H1 (cell line): ENCODE measurements around the gene EPB41L4A. TPM values are rescaled to one million over a fixed set of nuclear protein-coding genes. Genes with fewer than 3 reads are reported as not detected.

Experiments
- CTCF ChIA-PET: fragments of 300-600 bp; sonication (Branson Sonifier 250); formaldehyde crosslinking; loops from one replicate; lab custom pipeline; 2021; ENCODE audit not compliant: partially characterized antibody; lab: Charles Lee
- POLR2A ChIA-PET: fragments of 300-600 bp; sonication (Branson Sonifier 250); formaldehyde crosslinking; loops from one replicate; lab custom pipeline; 2021; ENCODE audit warnings: inconsistent platforms; ENCODE audit not compliant: partially characterized antibody; lab: Charles Lee
- DNase-seq, 2 experiments: peaks; one replicate each; pipeline versions ENCODE4 v3.0.0 to v3.0.0-alpha.2; 2010 to 2022; ENCODE audit warnings: low spot score in 2 of 2, low read depth in 1 of 2, mixed read lengths in 1 of 2
- FAIRE-seq: peaks from 2 replicates; lab custom pipeline; 2011; peaks lifted over from hg19 to GRCh38; lab: Jason Lieb, UNC
- H2AFZ ChIP-seq: 2 replicates; pipeline ENCODE4 v1.8.1; 2012; ENCODE audit warnings: low read length, inconsistent platforms
- H2AK5ac ChIP-seq: 2 replicates; pipeline ENCODE4 v1.6.1; 2013; ENCODE audit warnings: low read depth, low read length
- H2BK120ac ChIP-seq: replicated peaks from 2 replicates; pipeline ENCODE3; 2013; ENCODE audit warnings: low read depth, low read length, inconsistent platforms
- H2BK12ac ChIP-seq: 2 replicates; pipeline ENCODE4 v1.6.1; 2013; ENCODE audit warnings: low read depth, low read length
- H2BK15ac ChIP-seq: 2 replicates; pipeline ENCODE4 v1.6.1; 2013; ENCODE audit warnings: low read length
- H2BK20ac ChIP-seq: 2 replicates; pipeline ENCODE4 v1.6.1; 2013; ENCODE audit warnings: low read length
- H2BK5ac ChIP-seq: 2 replicates; pipeline ENCODE4 v1.6.1; 2013; ENCODE audit warnings: low read depth, low read length
- H3K14ac ChIP-seq: 2 replicates; pipeline ENCODE4 v1.6.1; 2013; ENCODE audit warnings: inconsistent platforms; ENCODE audit not compliant: insufficient read length
- H3K18ac ChIP-seq: 2 replicates; pipeline ENCODE4 v1.6.1; 2013; ENCODE audit warnings: low read length; ENCODE audit errors: extremely low read depth
- H3K23ac ChIP-seq: 2 replicates; pipeline ENCODE4 v1.6.1; 2013; ENCODE audit warnings: inconsistent platforms; ENCODE audit not compliant: insufficient read length
- H3K23me2 ChIP-seq: 2 replicates; pipeline ENCODE4 v1.6.1; 2013; ENCODE audit warnings: low read depth, low read length
- H3K27ac ChIP-seq: 2 replicates; pipeline ENCODE4 v1.6.1; 2011; ENCODE audit warnings: low read depth, low read length, inconsistent platforms
- H3K27me3 ChIP-seq, 4 experiments: replicated peaks in 1 of 4; 1 replicate in 1 of 4; 2 replicates in 3 of 4; pipeline versions ENCODE4 v1.6.1 to v1.8.1; 2011 to 2013; ENCODE audit warnings: low read length in 3 of 4, mild to moderate bottlenecking in 3 of 4, inconsistent platforms in 2 of 4, mixed read lengths in 2 of 4, moderate library complexity in 1 of 4; ENCODE audit not compliant: control insufficient read depth in 3 of 4, insufficient read depth in 3 of 4; ENCODE audit errors: extremely low read depth in 1 of 4
- H3K36me3 ChIP-seq, 4 experiments: 2 replicates each; pipeline versions ENCODE4 v1.6.1 to v1.8.1; 2011 to 2013; ENCODE audit warnings: mild to moderate bottlenecking in 4 of 4, low read length in 3 of 4, moderate library complexity in 2 of 4, control low read depth in 1 of 4, inconsistent platforms in 1 of 4; ENCODE audit not compliant: insufficient read depth in 4 of 4, control insufficient read depth in 2 of 4
- H3K4ac ChIP-seq: replicated peaks from 2 replicates; pipeline ENCODE3; 2013; ENCODE audit warnings: low read length, low read depth, mixed read lengths, inconsistent platforms; ENCODE audit not compliant: insufficient read length
- H3K4me1 ChIP-seq, 4 experiments: replicated peaks in 1 of 4; 1 replicate in 1 of 4; 2 replicates in 3 of 4; pipeline versions ENCODE4 v1.6.1 to v1.8.1; 2011 to 2013; ENCODE audit warnings: low read length in 3 of 4, inconsistent platforms in 2 of 4, mixed read lengths in 1 of 4; ENCODE audit not compliant: insufficient read depth in 4 of 4, control insufficient read depth in 3 of 4
- H3K4me2 ChIP-seq, 2 experiments: 2 replicates each; pipeline versions ENCODE4 v1.6.1 to v1.8.1; 2011 to 2013; ENCODE audit warnings: low read depth in 2 of 2, low read length in 2 of 2, control low read depth in 1 of 2, inconsistent platforms in 1 of 2, mild to moderate bottlenecking in 1 of 2; ENCODE audit not compliant: insufficient read depth in 1 of 2
- H3K4me3 ChIP-seq, 4 experiments: fragments of 200-600, 300-600 bp in 1 of 4; sonication (generic), shearing (Covaris generic), sonication (Bioruptor Twin) in 1 of 4; 2 replicates each; pipeline versions ENCODE4 v1.5.1 to v1.8.1; 2011 to 2016; ENCODE audit warnings: low read length in 4 of 4, low read depth in 3 of 4, control low read depth in 2 of 4, inconsistent platforms in 2 of 4, mild to moderate bottlenecking in 2 of 4, mixed read lengths in 1 of 4, moderate library complexity in 1 of 4; ENCODE audit not compliant: insufficient read depth in 2 of 4; ENCODE audit errors: extremely low read depth in 1 of 4
- H3K56ac ChIP-seq: replicated peaks from 2 replicates; pipeline ENCODE3; 2013; ENCODE audit warnings: low read depth, mild to moderate bottlenecking, mixed read lengths, low read length, inconsistent platforms; ENCODE audit not compliant: insufficient read length
- H3K79me1 ChIP-seq: 2 replicates; pipeline ENCODE4 v1.6.1; 2013; ENCODE audit warnings: low read depth, low read length, control low read depth
- H3K79me2 ChIP-seq, 2 experiments: 2 replicates each; pipeline versions ENCODE4 v1.6.1 to v1.8.1; 2012 to 2013; ENCODE audit warnings: low read length in 2 of 2, mild to moderate bottlenecking in 2 of 2, inconsistent platforms in 1 of 2; ENCODE audit not compliant: insufficient read depth in 2 of 2, control insufficient read depth in 1 of 2
- H3K9ac ChIP-seq, 4 experiments: replicated peaks in 1 of 4; 1 replicate in 1 of 4; 2 replicates in 3 of 4; pipeline versions ENCODE4 v1.6.1 to v1.8.1; 2011 to 2013; ENCODE audit warnings: low read depth in 3 of 4, low read length in 3 of 4, control low read depth in 2 of 4, mild to moderate bottlenecking in 2 of 4, moderate library complexity in 2 of 4, inconsistent platforms in 1 of 4; ENCODE audit errors: extremely low read depth in 1 of 4
- H3K9me3 ChIP-seq, 2 experiments: 2 replicates each; pipeline versions ENCODE4 v1.6.1 to v1.8.1; 2012 to 2013; ENCODE audit warnings: mild to moderate bottlenecking in 2 of 2, moderate library complexity in 2 of 2, control low read depth in 1 of 2, inconsistent platforms in 1 of 2, low read depth in 1 of 2, low read length in 1 of 2, mixed read lengths in 1 of 2; ENCODE audit not compliant: insufficient read depth in 2 of 2
- H4K20me1 ChIP-seq, 2 experiments: replicated peaks in 1 of 2; 2 replicates each; pipeline versions ENCODE3 to v1.8.1; 2011 to 2013; ENCODE audit warnings: inconsistent platforms in 2 of 2, low read length in 2 of 2, mild to moderate bottlenecking in 1 of 2; ENCODE audit not compliant: insufficient read depth in 2 of 2, control insufficient read depth in 1 of 2
- H4K5ac ChIP-seq: 2 replicates; pipeline ENCODE4 v1.6.1; 2013; ENCODE audit warnings: low read length, low read depth, mixed read lengths, inconsistent platforms; ENCODE audit not compliant: insufficient read length
- H4K8ac ChIP-seq: 2 replicates; pipeline ENCODE4 v1.8.0; 2013; ENCODE audit warnings: mild to moderate bottlenecking, moderate library complexity, low read length, inconsistent platforms; ENCODE audit not compliant: insufficient read depth; ENCODE audit errors: extremely low read depth
- H4K91ac ChIP-seq: replicated peaks from 2 replicates; pipeline ENCODE3; 2013; ENCODE audit warnings: low read length, mixed read lengths, inconsistent platforms; ENCODE audit not compliant: insufficient read length
- BRCA1 ChIP-seq: IDR thresholded peaks from 2 replicates; pipeline ENCODE4 v1.6.1; 2012; ENCODE audit warnings: low read depth, low read length, improper control_type of control experiment
- CEBPB ChIP-seq: IDR thresholded peaks from 2 replicates; pipeline ENCODE4 v1.6.1; 2012; ENCODE audit warnings: low read depth, low read length
- WGBS, 2 experiments: shearing (Covaris generic) in 1 of 2; methylation state at CpG; one replicate each; pipeline versions ENCODE4 v1.1.6 to v1.1.7; 2013 to 2015; ENCODE audit warnings: low lambda C conversion rate in 2 of 2, mixed read lengths in 2 of 2, inconsistent platforms in 1 of 2, low coverage in 1 of 2, missing lambda C conversion rate in 1 of 2; ENCODE audit not compliant: insufficient replicate concordance in 2 of 2, insufficient coverage in 1 of 2, insufficient read length in 1 of 2; ENCODE audit errors: extremely low coverage in 1 of 2, missing lambda C conversion rate in 1 of 2; 5-methylcytosine and 5-hydroxymethylcytosine counted together
- polyA plus RNA-seq, 7 experiments: library from polyadenylated mRNA; depleted of rRNA in 3 of 7; stranded (reverse) in 5 of 7; unstranded in 2 of 7; fragments of >200 nt in 5 of 7; fragments of 200-250 nt in 2 of 7; gene quantifications; 1 replicate in 5 of 7; 2 replicates in 1 of 7; 4 replicates in 1 of 7; pipeline versions ENCODE4 v1.2.1 to v1.2.3, GENCODE V29; 2011 to 2013; ENCODE audit warnings: missing spikeins in 2 of 7, mixed read lengths in 2 of 7
- total RNA-seq: library from RNA; stranded (reverse); fragmentation: NEBNext Ultra II Directional; extraction: Animal tissue kit (Norgen Biotek cat#: 25700); gene quantifications from 2 replicates; pipeline ENCODE4 v1.2.1, GENCODE V29; 2021
- TF ChIP-seq, protein P1 (sequence below): IDR thresholded peaks from 2 replicates; pipeline ENCODE4 v1.6.1; 2012; ENCODE audit warnings: low read length, inconsistent platforms
- TF ChIP-seq, protein P2 (sequence below), 3 experiments: IDR thresholded peaks; 1 replicate in 2 of 3; 2 replicates in 1 of 3; pipeline versions ENCODE4 v1.5.1 to v1.6.1; 2011; ENCODE audit warnings: low read length in 3 of 3, mild to moderate bottlenecking in 3 of 3, inconsistent platforms in 2 of 3, low read depth in 1 of 3, moderate library complexity in 1 of 3; ENCODE audit not compliant: insufficient read depth in 1 of 3; ENCODE audit errors: control extremely low read depth in 1 of 3
- TF ChIP-seq, protein P3 (sequence below): IDR thresholded peaks from 2 replicates; pipeline ENCODE4 v1.6.1; 2012; ENCODE audit warnings: inconsistent platforms

The EPB41L4A gene
- total and polyA plus RNA-seq, 2 of the 8 experiments (the other 6 are each of a cell fraction or from before 2014, with no cell fraction given), result 1.6 to 4.6 TPM

DNA sequence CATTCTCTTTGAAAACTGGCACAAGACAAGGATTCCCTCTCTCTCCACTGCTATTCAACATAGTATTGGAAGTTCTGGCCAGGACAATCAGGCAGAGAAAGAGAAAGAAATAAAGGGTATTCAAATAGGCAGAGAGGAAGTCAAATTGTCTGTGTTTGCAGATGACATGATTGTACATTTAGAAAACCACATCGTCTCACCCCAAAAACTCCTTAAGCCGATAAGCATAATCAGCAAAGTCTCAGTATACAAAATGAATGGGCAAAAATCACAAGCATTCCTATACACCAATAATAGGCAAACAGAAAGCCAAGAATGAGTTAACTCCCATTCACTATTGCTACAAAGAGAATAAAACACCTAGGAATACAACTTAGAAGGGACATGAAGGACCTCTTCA lies 21.0 kb upstream of the EPB41L4A start:
- H3K4me1 ChIP-seq, result no peaks in the 10 kb centered on the region
- no peak overlapping the region for H2BK20ac ChIP-seq
- H2BK120ac ChIP-seq, result no peak overlapping the region
- TF ChIP-seq, protein P1, sequence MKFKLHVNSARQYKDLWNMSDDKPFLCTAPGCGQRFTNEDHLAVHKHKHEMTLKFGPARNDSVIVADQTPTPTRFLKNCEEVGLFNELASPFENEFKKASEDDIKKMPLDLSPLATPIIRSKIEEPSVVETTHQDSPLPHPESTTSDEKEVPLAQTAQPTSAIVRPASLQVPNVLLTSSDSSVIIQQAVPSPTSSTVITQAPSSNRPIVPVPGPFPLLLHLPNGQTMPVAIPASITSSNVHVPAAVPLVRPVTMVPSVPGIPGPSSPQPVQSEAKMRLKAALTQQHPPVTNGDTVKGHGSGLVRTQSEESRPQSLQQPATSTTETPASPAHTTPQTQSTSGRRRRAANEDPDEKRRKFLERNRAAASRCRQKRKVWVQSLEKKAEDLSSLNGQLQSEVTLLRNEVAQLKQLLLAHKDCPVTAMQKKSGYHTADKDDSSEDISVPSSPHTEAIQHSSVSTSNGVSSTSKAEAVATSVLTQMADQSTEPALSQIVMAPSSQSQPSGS, result no peak
- TF ChIP-seq, protein P2, sequence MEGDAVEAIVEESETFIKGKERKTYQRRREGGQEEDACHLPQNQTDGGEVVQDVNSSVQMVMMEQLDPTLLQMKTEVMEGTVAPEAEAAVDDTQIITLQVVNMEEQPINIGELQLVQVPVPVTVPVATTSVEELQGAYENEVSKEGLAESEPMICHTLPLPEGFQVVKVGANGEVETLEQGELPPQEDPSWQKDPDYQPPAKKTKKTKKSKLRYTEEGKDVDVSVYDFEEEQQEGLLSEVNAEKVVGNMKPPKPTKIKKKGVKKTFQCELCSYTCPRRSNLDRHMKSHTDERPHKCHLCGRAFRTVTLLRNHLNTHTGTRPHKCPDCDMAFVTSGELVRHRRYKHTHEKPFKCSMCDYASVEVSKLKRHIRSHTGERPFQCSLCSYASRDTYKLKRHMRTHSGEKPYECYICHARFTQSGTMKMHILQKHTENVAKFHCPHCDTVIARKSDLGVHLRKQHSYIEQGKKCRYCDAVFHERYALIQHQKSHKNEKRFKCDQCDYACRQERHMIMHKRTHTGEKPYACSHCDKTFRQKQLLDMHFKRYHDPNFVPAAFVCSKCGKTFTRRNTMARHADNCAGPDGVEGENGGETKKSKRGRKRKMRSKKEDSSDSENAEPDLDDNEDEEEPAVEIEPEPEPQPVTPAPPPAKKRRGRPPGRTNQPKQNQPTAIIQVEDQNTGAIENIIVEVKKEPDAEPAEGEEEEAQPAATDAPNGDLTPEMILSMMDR (IDR thresholded peaks at IDR 0.05; ENCODE audit: control extremely low read depth in 1 of 3, insufficient read depth in 1 of 3, low read depth in 1 of 3, low read length in 3 of 3), result no peak
- no peak for TF ChIP-seq CEBPB
- TF ChIP-seq, protein P3, sequence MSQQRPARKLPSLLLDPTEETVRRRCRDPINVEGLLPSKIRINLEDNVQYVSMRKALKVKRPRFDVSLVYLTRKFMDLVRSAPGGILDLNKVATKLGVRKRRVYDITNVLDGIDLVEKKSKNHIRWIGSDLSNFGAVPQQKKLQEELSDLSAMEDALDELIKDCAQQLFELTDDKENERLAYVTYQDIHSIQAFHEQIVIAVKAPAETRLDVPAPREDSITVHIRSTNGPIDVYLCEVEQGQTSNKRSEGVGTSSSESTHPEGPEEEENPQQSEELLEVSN, result no peak
- TF ChIP-seq BRCA1, result no peak
- ChIA-PET CTCF (interaction anchor here (0.6 to 0.7 kb wide), 2 partner anchors 411 to 1204 kb away, joined by 3 read pairs; no protein-coding TSS in a partner anchor), POLR2A (no interaction called here)
- no peak overlapping the region for H3K18ac ChIP-seq
- H3K79me2 ChIP-seq, result no peaks in the 10 kb centered on the region
- H3K9me3 ChIP-seq, result no peaks in the 10 kb centered on the region
- no peaks in the 10 kb centered on the region for H3K27me3 ChIP-seq
- WGBS, 2 experiments, result 94% methylated on average over 2 of the region's 2 CpGs; no CpG with 5 or more reads in 1 of the 2 experiments
- H3K14ac ChIP-seq, result no peak overlapping the region
- no peak overlapping the region for H2BK5ac ChIP-seq
- no peaks in the 10 kb centered on the region for H3K79me1 ChIP-seq
- no peak overlapping the region for H3K23ac ChIP-seq
- H4K8ac ChIP-seq, result no peak overlapping the region
- no peaks in the 10 kb centered on the region for H4K20me1 ChIP-seq
- no peaks in the 10 kb centered on the region for H3K23me2 ChIP-seq
- no peak overlapping the region for H2BK15ac ChIP-seq
- H3K4me3 ChIP-seq, result no peak overlapping the region
- no peak overlapping the region for H3K56ac ChIP-seq
- H2BK12ac ChIP-seq, result no peak overlapping the region
- H3K4me2 ChIP-seq, result no peak overlapping the region
- H3K9ac ChIP-seq, result no peak overlapping the region
- H3K36me3 ChIP-seq, result no peaks in the 10 kb centered on the region
- no peak overlapping the region for H2AFZ ChIP-seq
- H4K91ac ChIP-seq, result no peak overlapping the region
- no peak for DNase-seq
- no peak overlapping the region for H3K4ac ChIP-seq
- H3K27ac ChIP-seq, result no peak overlapping the region
- no peak for FAIRE-seq
- no peak overlapping the region for H2AK5ac ChIP-seq
- no peak overlapping the region for H4K5ac ChIP-seq
